GM18909 (cell line): ENCODE results near the gene APBA1.
"Not testable (repeated sequence)": the region's sequence is repeated elsewhere in the genome, so short reads cannot be mapped to it uniquely, and the experiment has no call there.

Source experiments
- ATAC-seq: cut with Tn5 transposase; IDR thresholded peaks from one replicate; pipeline ENCODE4 v1.9.1; 2021; ENCODE audit warnings: mild to moderate bottlenecking; ENCODE audit not compliant: unreplicated experiment, poor library complexity

APBA1 gene

DNA sequence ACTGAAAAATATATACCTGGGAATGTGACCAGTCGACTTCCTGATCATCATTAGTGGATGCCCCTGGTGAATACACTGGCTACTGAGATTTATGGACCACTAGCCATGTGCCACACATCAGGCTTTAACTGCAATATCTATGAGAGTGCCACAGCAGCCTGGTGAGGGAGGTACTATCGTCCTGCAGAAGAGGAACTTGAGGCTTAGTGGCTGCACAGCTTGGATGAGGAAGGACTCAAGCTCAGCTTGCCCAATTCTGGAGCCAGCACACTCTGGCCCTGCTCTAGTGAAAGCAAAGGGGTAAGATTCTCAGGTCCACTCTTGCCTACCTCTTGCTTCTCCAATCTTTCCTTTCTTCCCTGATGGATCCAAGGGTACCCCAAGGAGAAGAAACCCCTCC lies 217.8 kb downstream of the APBA1 start:
- no peak for ATAC-seq

- no peak for ATAC-seq
Measured at GRCh38 chr9:69453746-69454145, 218.4 kb downstream of the APBA1 start.

GRCh38 chr9:69452110-69452782 lies 219.9 kb downstream of the APBA1 start:
- no peak for ATAC-seq

DNA sequence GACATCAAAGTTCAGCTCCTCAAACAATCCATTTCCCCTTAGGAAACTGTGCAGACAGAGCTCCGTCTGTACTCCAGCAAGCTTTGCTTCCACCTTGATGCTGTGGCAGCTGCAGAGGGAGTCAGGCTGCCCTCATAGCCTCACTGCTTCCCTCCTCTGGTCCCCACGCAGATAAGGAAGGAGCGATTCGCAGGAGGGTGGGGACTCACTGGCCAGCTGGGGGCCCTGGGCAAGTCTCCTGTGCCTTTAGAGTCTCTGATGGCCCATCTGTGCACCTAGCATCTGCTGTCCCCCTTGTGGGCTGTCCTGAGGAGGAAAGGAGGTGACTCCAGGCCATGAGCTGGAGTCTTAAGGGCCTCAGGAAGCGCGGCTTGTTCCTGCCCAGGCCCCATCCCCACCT lies 225.7 kb downstream of the APBA1 start:
- ATAC-seq: no peak

DNA sequence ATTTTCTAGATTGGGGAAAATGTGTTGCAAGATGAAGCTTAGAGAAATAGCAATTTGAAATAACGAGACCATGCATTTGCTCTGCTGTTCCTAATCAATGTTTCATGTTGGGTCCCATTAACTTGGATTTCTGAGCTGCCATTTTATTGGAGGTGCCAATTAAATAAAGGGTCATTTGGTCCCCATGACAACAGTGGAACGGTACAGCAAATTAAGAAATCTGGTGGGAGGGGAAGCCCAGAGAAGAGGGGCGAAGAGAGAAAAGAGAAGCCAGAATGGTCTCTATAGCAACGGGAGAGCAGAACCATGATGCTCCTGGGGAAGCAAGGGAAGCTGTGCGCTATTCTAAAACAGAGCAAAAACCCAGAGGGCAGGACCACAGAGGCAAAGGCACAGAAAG lies 226.9 kb downstream of the APBA1 start:
- no peak for ATAC-seq

- no peak for ATAC-seq
Measured at GRCh38 chr9:69444791-69445190, 227.4 kb downstream of the APBA1 start.

DNA sequence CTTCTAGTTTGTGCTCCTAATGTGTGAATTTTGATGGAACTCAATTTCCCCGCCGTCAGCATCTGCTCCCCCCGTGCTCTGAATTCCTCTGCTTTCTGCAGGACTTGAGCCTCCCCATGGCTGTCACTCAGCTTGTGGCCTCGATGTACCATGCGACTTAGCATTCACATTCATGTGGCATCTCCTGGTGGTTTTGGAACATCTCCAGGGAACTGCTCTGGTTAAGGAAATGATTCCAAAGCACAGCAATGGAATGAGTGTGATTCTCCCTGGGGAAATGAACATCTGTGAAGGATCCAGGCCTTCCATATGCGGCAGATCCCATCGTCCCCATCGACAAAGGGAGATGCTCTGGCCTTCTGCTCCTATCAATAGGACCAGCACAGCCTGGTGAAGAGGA lies 228.2 kb downstream of the APBA1 start:
- ATAC-seq: no peak

GRCh38 chr9:69443178-69443577 lies 229.0 kb downstream of the APBA1 start:
- ATAC-seq: no peak

- no peak for ATAC-seq
Measured at GRCh38 chr9:69442486-69442885, 229.7 kb downstream of the APBA1 start.

DNA sequence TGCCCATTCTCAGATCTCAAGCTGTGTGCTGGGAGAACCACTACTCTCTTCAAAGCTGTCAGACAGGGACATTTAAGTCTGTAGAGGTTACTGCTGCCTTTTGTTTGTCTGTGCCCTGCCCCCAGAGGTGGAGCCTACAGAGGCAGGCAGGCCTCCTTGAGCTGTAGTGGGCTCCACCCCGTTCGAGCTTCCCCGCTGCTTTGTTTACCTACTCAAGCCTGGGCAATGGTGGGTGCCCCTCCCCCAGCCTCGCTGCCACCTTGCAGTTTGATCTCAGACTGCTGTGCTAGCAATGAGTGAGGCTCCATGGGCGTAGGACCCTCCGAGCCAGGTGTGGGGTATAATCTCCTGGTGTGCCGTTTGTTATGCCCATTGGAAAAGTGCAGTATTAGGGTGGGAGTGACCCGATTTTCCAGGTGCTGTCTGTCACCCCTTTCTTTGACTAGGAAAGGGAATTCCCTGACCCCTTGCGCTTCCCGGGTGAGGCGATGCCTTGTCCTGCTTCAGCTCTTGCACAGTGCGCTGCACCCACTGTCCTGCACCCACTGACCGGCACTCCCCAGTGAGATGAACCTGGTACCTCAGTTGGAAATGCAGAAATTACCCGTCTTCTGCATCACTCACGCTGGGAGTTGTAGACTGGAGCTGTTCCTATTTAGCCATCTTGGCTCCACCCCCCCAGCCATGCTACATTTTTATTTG lies 231.8 kb downstream of the APBA1 start:
- ATAC-seq: not testable (repeated sequence)

DNA sequence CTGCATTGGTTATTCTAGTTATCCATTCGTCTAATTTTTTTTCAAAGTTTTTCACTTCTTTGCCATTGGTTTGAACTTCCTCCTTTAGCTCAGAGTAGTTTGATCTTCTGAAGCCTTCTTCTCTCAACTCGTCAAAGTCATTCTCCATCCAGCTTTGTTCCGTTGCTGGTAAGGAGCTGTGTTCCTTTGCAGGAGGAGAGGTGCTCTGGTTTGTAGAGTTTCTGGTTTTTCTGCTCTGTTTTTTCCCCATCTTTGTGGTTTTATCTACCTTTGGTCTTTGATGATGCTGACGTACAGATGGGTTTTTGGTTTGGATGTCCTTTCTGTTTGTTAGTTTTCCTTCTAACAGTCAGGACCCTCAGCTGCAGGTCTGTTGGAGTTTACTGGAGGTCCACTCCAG lies 232.5 kb downstream of the APBA1 start:
- ATAC-seq: not testable (repeated sequence)

GRCh38 chr9:69433968-69434367 lies 238.2 kb downstream of the APBA1 start:
- ATAC-seq: no peak

DNA sequence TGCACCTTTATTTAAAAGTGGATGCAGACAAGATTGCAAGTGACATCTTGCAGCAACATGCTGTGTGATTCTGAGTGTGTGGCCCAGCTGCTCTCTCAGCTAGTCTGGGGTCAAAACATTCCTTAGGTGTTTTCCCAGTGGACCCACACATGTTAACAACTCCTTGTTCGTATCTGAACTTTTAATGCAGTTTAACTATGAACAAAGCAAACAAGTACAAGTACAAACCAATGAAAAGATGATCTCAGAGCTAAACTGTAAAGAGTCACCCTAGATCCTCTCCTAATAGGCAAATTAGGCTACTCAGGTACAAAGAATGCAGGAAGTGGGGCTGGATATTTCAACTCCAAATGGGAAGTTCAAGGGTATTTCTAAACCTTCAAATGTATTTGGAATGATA lies 238.8 kb downstream of the APBA1 start:
- ATAC-seq: no peak

DNA sequence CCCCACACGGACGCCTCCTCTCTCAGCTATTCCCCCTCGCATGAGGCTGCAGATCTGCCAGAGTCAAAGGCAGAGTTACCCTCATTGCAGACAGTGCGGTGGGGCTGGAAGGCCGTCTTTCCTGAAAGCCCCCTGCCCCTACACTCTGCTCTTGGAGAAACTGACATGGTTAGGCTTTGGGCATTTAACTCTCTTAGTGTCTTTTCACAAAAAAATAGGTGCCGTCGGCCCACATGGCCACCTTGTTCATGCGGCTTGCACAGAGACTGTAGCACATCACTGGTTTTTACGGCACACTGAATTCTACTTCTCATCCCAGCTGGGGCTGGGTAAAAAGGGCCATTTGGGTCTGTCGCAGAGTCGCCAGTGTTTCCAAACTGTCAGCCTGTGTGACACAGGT lies 239.5 kb downstream of the APBA1 start:
- no peak for ATAC-seq

DNA sequence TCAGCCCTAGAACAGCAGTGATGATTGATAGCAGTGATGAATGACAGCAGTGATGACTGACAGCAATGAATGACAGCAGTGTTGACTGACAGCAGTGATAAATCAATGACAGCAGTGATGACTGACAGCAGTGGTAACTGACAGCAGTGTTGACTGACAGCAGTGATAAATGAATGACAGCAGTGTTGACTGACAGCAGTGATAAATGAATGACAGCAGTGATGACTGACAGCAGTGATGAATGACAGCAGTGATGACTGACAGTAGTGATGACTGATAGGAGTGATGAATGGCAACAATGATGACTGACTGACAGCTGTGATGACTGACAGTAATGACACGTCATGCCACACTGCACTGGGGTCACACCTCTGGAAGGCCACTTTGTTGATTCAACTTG lies 240.4 kb downstream of the APBA1 start:
- ATAC-seq: no peak

- no peak for ATAC-seq
Measured at GRCh38 chr9:69431203-69431602, 241.0 kb downstream of the APBA1 start.

DNA sequence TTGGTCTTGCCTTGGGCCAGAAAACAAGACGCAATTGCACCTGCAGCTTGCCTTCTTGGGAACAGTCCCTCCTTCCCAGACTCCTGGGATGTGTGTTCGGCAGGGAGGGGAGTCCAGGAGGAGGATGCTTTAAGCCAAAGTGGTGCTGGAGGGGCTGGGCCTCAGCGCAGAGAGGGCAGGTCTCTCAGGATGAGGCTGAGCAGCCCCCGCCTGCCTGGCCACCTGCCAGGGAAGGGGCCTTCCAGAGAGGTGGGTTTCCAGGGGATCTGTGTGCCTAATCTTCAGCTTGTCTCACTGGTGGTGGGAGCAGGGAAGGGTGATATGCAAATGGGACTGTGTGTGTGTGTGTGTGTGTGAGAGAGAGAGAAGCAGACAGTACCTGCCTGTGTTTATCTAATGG lies 242.0 kb downstream of the APBA1 start:
- no peak for ATAC-seq

GRCh38 chr9:69429281-69429680 lies 242.9 kb downstream of the APBA1 start:
- no peak for ATAC-seq

DNA sequence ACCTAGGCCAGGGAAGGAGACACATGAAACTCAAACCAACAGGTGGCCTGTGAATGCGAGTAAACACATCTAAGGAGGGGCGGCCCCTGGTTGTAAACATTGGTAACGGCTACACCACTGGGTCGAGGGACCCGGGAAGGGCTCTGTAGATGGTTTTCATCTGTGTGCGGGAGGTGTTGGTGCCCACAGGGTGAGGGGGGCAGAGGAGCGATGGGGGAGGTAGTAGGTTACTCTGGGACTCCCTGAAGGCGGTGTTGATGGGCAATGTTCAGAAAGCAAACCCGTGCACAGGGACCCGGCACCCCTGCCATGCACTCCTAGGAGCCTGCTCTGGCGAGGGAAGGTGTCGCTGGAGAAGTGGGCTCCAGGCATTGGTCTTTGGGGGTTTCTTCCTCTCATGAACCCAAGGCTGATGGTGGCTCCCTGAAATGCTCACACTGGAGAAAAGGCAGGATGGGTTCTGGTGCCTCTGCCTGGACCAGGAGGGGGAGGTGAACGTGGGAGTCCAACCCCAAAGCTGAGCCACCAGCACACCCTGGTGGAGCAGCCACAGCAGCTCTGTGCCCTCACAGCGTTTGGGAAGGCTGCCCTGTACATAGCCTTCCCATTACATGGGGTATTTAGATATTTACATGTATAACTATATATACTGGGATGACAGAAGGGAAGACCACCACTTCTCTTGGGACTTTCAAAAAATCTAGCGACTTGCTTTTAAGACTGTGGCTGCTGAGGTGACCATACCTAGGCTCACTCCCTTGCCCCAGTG lies 244.0 kb downstream of the APBA1 start:
- no peak for ATAC-seq

GRCh38 chr9:69427286-69427685 lies 244.9 kb downstream of the APBA1 start:
- ATAC-seq: no peak

DNA sequence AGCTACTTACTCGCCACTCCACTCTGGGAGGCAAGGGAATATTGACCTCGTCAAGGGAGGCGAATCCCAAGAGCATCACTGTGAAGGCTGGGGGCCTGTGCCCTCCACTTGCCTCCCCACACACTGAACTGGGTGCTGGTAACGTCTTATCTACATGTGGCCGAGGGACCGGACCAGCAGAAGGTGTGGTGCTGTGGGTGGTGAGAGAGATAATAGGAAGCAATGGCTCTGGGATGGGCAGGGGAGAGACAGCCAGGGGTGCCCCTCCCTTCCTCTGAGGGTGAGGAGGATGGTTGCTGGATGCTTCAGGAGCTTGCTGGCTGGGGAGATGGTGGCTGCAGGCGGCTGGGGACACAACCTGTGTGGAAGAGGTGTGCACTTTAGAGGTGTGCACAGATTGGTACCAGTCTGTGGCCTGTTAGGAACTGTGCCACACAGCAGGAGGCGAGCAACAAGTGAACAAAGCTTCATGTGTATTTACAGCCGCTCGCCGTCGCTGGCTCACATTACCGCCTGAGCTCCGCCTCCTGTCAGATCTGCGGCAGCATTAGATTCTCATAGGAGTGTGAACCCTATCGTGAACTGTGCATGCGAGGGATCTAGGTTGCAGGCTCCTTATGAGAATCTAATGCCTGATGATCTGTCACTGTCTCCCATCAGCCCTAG lies 246.9 kb downstream of the APBA1 start:
- ATAC-seq: no peak
